GM06990 (cell line): ENCODE results near the gene SLC45A1.

Source experiments
- DNase-seq: peaks from one replicate; pipeline ENCODE4 v3.0.0-alpha.2; 2011; ENCODE audit not compliant: insufficient read length; ENCODE audit errors: extremely low read depth
- H3K27me3 ChIP-seq: replicated peaks from 2 replicates; pipeline ENCODE4 v1.6.0; 2011; ENCODE audit warnings: low read length; ENCODE audit not compliant: control insufficient read depth, insufficient read depth
- H3K36me3 ChIP-seq: 2 replicates; pipeline ENCODE4 v1.5.1; 2011; ENCODE audit warnings: low read length; ENCODE audit not compliant: control insufficient read depth, insufficient read depth
- H3K4me3 ChIP-seq: replicated peaks from 2 replicates; pipeline ENCODE4 v1.5.1; 2011; ENCODE audit warnings: low read depth, mild to moderate bottlenecking, control low read depth, low read length
- CTCF ChIP-seq: IDR thresholded peaks from 2 replicates; pipeline ENCODE4 v1.5.1; 2011; ENCODE audit warnings: low read length, control low read depth, mild to moderate bottlenecking, inconsistent platforms; ENCODE audit not compliant: insufficient read depth, poor library complexity, severe bottlenecking

Gene SLC45A1

GRCh38 chr1:8293118-8293517 is 24.8 kb upstream of the SLC45A1 start:
- no peak for DNase-seq
- no peaks in the 10 kb centered on the region for H3K27me3 ChIP-seq
- no peaks in the 10 kb centered on the region for H3K36me3 ChIP-seq
- no peak for TF ChIP-seq CTCF
- H3K4me3 ChIP-seq: no peak overlapping the region

GRCh38 chr1:8293641-8294169 is 24.2 kb upstream of the SLC45A1 start:
- DNase-seq: no peak
- Histone ChIP-seq H3K4me3 (no peak overlapping the region), H3K27me3 (no peaks in the 10 kb centered on the region), H3K36me3 (no peaks in the 10 kb centered on the region)
- no peak for TF ChIP-seq CTCF

GRCh38 chr1:8294170-8294697 is 23.7 kb upstream of the SLC45A1 start:
- H3K27me3 ChIP-seq: no peaks in the 10 kb centered on the region
- no peak for DNase-seq
- H3K4me3 ChIP-seq: no peak overlapping the region
- TF ChIP-seq CTCF: no peak
- H3K36me3 ChIP-seq: no peaks in the 10 kb centered on the region

- no peaks in the 10 kb centered on the region for H3K27me3 ChIP-seq
- no peak overlapping the region for H3K4me3 ChIP-seq
- no peak for DNase-seq
- H3K36me3 ChIP-seq: no peaks in the 10 kb centered on the region
- no peak for TF ChIP-seq CTCF
Measured at GRCh38 chr1:8297245-8297644, 20.7 kb upstream of the SLC45A1 start.

- DNase-seq: no peak
- Histone ChIP-seq H3K36me3 (no peaks in the 10 kb centered on the region), H3K27me3 (no peaks in the 10 kb centered on the region), H3K4me3 (no peak overlapping the region)
- TF ChIP-seq CTCF: no peak
Measured at GRCh38 chr1:8299963-8300362, 18.0 kb upstream of the SLC45A1 start.
